Liver (tissue), 9 donors: ENCODE measurements around the gene TRIM46. TPM values are rescaled to one million over a fixed set of nuclear protein-coding genes. Genes with fewer than 3 reads are reported as not detected.

ENCODE experiments used
- DNase-seq: peaks from one replicate; pipeline ENCODE4 v3.0.0-alpha.2; 2017; ENCODE audit warnings: low spot score
- H3K27ac ChIP-seq, 2 donors: one replicate each; pipeline ENCODE4 v1.7.0; 2013; ENCODE audit warnings: inconsistent platforms in 2 of 2, low read length in 2 of 2, control low read depth in 1 of 2, low read depth in 1 of 2, mild to moderate bottlenecking in 1 of 2
- H3K27me3 ChIP-seq, 4 donors: one replicate each; pipeline versions ENCODE4 v1.6.1 to v1.7.0; 2013; ENCODE audit warnings: low read length in 3 of 4, inconsistent platforms in 1 of 4, mild to moderate bottlenecking in 1 of 4, moderate library complexity in 1 of 4; ENCODE audit not compliant: control insufficient read depth in 4 of 4, insufficient read depth in 4 of 4
- H3K36me3 ChIP-seq, 4 donors: one replicate each; pipeline versions ENCODE4 v1.6.1 to v1.7.0; 2013; ENCODE audit warnings: low read length in 3 of 4, mild to moderate bottlenecking in 3 of 4, low read depth in 1 of 4, moderate library complexity in 1 of 4; ENCODE audit not compliant: control insufficient read depth in 4 of 4, insufficient read depth in 3 of 4
- H3K4me1 ChIP-seq, 4 donors: one replicate each; pipeline versions ENCODE4 v1.6.1 to v1.7.0; 2013; ENCODE audit warnings: low read length in 3 of 4, mild to moderate bottlenecking in 3 of 4, moderate library complexity in 1 of 4; ENCODE audit not compliant: control insufficient read depth in 4 of 4, insufficient read depth in 4 of 4
- H3K4me3 ChIP-seq, 3 donors: one replicate each; pipeline versions ENCODE4 v1.6.1 to v1.7.0; 2013; ENCODE audit warnings: low read length in 3 of 3, control low read depth in 1 of 3, low read depth in 1 of 3, mild to moderate bottlenecking in 1 of 3
- H3K9ac ChIP-seq, 2 donors: one replicate each; pipeline ENCODE4 v1.7.0; 2013; ENCODE audit warnings: low read length in 2 of 2, mild to moderate bottlenecking in 2 of 2, moderate library complexity in 2 of 2, control low read depth in 1 of 2, low read depth in 1 of 2
- H3K9me3 ChIP-seq, 4 donors: one replicate each; pipeline versions ENCODE4 v1.6.1 to v1.7.0; 2013; ENCODE audit warnings: low read length in 3 of 4; ENCODE audit not compliant: control insufficient read depth in 4 of 4
- ATF3 ChIP-seq: IDR thresholded peaks from 2 replicates; pipeline ENCODE4 v1.6.1; 2016; ENCODE audit warnings: antibody characterized with exemption
- CTCF ChIP-seq: fragments of 150-350 bp; IDR thresholded peaks from 2 replicates; pipeline ENCODE4 v1.5.1; 2017; ENCODE audit warnings: improper control_type of control experiment, low read depth, low read length; ENCODE audit not compliant: missing input control
- EGR1 ChIP-seq, 2 donors: IDR thresholded peaks; 2 replicates each; pipeline ENCODE4 v1.6.1; 2016 to 2018; ENCODE audit warnings: antibody characterized with exemption in 2 of 2, low read depth in 2 of 2
- FOXA1 ChIP-seq: IDR thresholded peaks from 2 replicates; pipeline ENCODE4 v1.6.1; 2016; ENCODE audit warnings: antibody characterized with exemption
- FOXA2 ChIP-seq: IDR thresholded peaks from 2 replicates; pipeline ENCODE4 v1.6.1; 2016; ENCODE audit warnings: antibody characterized with exemption
- GABPA ChIP-seq, 2 donors: IDR thresholded peaks in 1 of 2; conservative IDR thresholded peaks in 1 of 2; 2 replicates each; pipeline ENCODE4 v1.6.1; 2016; ENCODE audit warnings: antibody characterized with exemption in 2 of 2, mild to moderate bottlenecking in 1 of 2, moderate library complexity in 1 of 2
- HNF4A ChIP-seq, 2 donors: conservative IDR thresholded peaks; 2 replicates each; pipeline ENCODE4 v1.6.1; 2016; ENCODE audit warnings: antibody characterized with exemption in 2 of 2, mild to moderate bottlenecking in 2 of 2
- HNF4G ChIP-seq: IDR thresholded peaks from 2 replicates; pipeline ENCODE4 v1.6.1; 2016; ENCODE audit warnings: antibody characterized with exemption
- JUND ChIP-seq, 2 donors: IDR thresholded peaks; 2 replicates each; pipeline ENCODE4 v1.6.1; 2016; ENCODE audit warnings: antibody characterized with exemption in 2 of 2
- MAX ChIP-seq: IDR thresholded peaks from 2 replicates; pipeline ENCODE4 v1.6.1; 2016; ENCODE audit warnings: antibody characterized with exemption
- NR2F2 ChIP-seq: IDR thresholded peaks from 2 replicates; pipeline ENCODE4 v1.6.1; 2016; ENCODE audit warnings: antibody characterized with exemption
- RAD21 ChIP-seq, 2 donors: IDR thresholded peaks; 2 replicates each; pipeline ENCODE4 v1.6.1; 2016; ENCODE audit warnings: antibody characterized with exemption in 2 of 2, mild to moderate bottlenecking in 2 of 2
- REST ChIP-seq: IDR thresholded peaks from 2 replicates; pipeline ENCODE4 v1.6.1; 2016; ENCODE audit warnings: antibody characterized with exemption, mild to moderate bottlenecking
- RXRA ChIP-seq, 2 donors: IDR thresholded peaks; 2 replicates each; pipeline ENCODE4 v1.6.1; 2017 to 2018; ENCODE audit warnings: antibody characterized with exemption in 2 of 2, mild to moderate bottlenecking in 1 of 2
- SP1 ChIP-seq: IDR thresholded peaks from 2 replicates; pipeline ENCODE4 v1.6.1; 2018; ENCODE audit warnings: antibody characterized with exemption, mild to moderate bottlenecking
- TAF1 ChIP-seq: conservative IDR thresholded peaks from 2 replicates; pipeline ENCODE4 v1.6.1; 2016; ENCODE audit warnings: antibody characterized with exemption, mild to moderate bottlenecking
- YY1 ChIP-seq: IDR thresholded peaks from 2 replicates; pipeline ENCODE4 v1.6.1; 2016; ENCODE audit warnings: antibody characterized with exemption, mild to moderate bottlenecking
- ZBTB33 ChIP-seq: IDR thresholded peaks from 2 replicates; pipeline ENCODE4 v1.6.1; 2016; ENCODE audit warnings: antibody characterized with exemption
- WGBS: extraction: QIAGEN DNeasy Blood & Tissue Kit; methylation state at CpG from one replicate; pipeline ENCODE4 v1.1.7; 2013; 5-methylcytosine and 5-hydroxymethylcytosine counted together
- polyA plus RNA-seq, 2 donors: library from polyadenylated mRNA; stranded (reverse) in 1 of 2; unstranded in 1 of 2; fragments of 200-250 nt in 1 of 2; fragments of >200 nt in 1 of 2; fragmentation: Nextera tagmentation in 1 of 2; extraction: Ambion mirVana in 1 of 2; gene quantifications; one replicate each; pipeline versions ENCODE4 v1.2.1 to v1.2.3, GENCODE V29; 2013 to 2015
- total RNA-seq, 2 donors: library from RNA; depleted of rRNA; stranded (reverse); fragments of >200 nt; gene quantifications; one replicate each; pipeline ENCODE4 v1.2.3, GENCODE V29; 2014
- donor health status: healthy.
- donor health status: healthy.
- donor health status: healthy.
- donor health status: healthy.
- donor health status: healthy.

Gene TRIM46
- total and polyA plus RNA-seq, 4 donors = 0.07 to 0.17 (median 0.13) TPM

GRCh38 chr1:155186067-155186793, 12.6 kb downstream of the TRIM46 start (continued):
- TF ChIP-seq NR2F2 = no peak
- no peak for TF ChIP-seq SP1
- no peak for TF ChIP-seq FOXA1

- Histone ChIP-seq H3K36me3 (no peaks in the 10 kb centered on the region), H3K9ac (no peak overlapping the region), H3K9me3 (no peaks in the 10 kb centered on the region), H3K4me1 (peaks cover 0 to 4% (median 0%) of the 10 kb centered on the region in 4 donors), H3K4me3 (no peak overlapping the region), H3K27me3 (no peaks in the 10 kb centered on the region), H3K27ac (no peak overlapping the region)
- no peak for DNase-seq
- 73% methylated on average over 14 of the region's 14 CpGs for WGBS
- TF ChIP-seq REST (no peak), MAX (no peak), ZBTB33 (no peak), ATF3 (no peak), TAF1 (no peak), FOXA1 (no peak), EGR1 (IDR thresholded peaks at IDR 0.05; ENCODE audit: low read depth in 2 of 2) (no peak), JUND (IDR thresholded peaks at IDR 0.05) (no peak), HNF4A (conservative IDR thresholded peaks at IDR 0.05) (no peak), CTCF (no peak), HNF4G (no peak), YY1 (no peak), NR2F2 (no peak), RAD21 (IDR thresholded peaks at IDR 0.05) (no peak), GABPA (IDR thresholded peaks at IDR 0.05 in 1 of 2, conservative IDR thresholded peaks at IDR 0.05 in 1 of 2) (no peak), FOXA2 (no peak), RXRA (IDR thresholded peaks at IDR 0.05) (no peak)
Observed at GRCh38 chr1:155186794-155187455, 13.3 kb downstream of the TRIM46 start.
